ENCODE results near the gene NUP214.
"Not testable (repeated sequence)": the region's sequence is repeated elsewhere in the genome, so short reads cannot be mapped to it uniquely, and the experiment has no call there.

Gene NUP214

GRCh38 chr9:131096269-131097125 is 28.9 kb upstream of the NUP214 start, which contains the start of gene AIF1L:
AIF1L (plus strand) TSS chr9:131096531; CDS start chr9:131096630, 99 bp downstream.
- no peak for DNase-seq (ENCODE audit: low read depth)

- DNase-seq (ENCODE audit: low read depth) = no peak
Measured at GRCh38 chr9:131097126-131097947, 28.0 kb upstream of the NUP214 start.

- no peak for DNase-seq (ENCODE audit: low read depth)
Measured at GRCh38 chr9:131097948-131098278, 27.5 kb upstream of the NUP214 start.

GRCh38 chr9:131098391-131099101 is 26.8 kb upstream of the NUP214 start:
- DNase-seq (ENCODE audit: low read depth) = no peak

- DNase-seq (ENCODE audit: low read depth) = no peak
Measured at GRCh38 chr9:131099102-131099606, 26.2 kb upstream of the NUP214 start.

- DNase-seq (ENCODE audit: low read depth) = not testable (repeated sequence)
Measured at GRCh38 chr9:131099845-131100244, 25.5 kb upstream of the NUP214 start.

- no peak for DNase-seq (ENCODE audit: low read depth)
Measured at GRCh38 chr9:131100445-131100844, 24.9 kb upstream of the NUP214 start.

- no peak for DNase-seq (ENCODE audit: low read depth)
Measured at GRCh38 chr9:131101207-131101964, 24.0 kb upstream of the NUP214 start.

GRCh38 chr9:131103024-131103423 is 22.4 kb upstream of the NUP214 start:
- DNase-seq (ENCODE audit: low read depth) = no peak

GRCh38 chr9:131103535-131103934 is 21.9 kb upstream of the NUP214 start:
- no peak for DNase-seq (ENCODE audit: low read depth)

- DNase-seq (ENCODE audit: low read depth) = no peak
Measured at GRCh38 chr9:131104016-131104740, 21.2 kb upstream of the NUP214 start.

- DNase-seq (ENCODE audit: low read depth) = no peak
Measured at GRCh38 chr9:131105952-131106351, 19.4 kb upstream of the NUP214 start.

GRCh38 chr9:131107760-131108159 is 17.6 kb upstream of the NUP214 start:
- no peak for DNase-seq (ENCODE audit: low read depth)

GRCh38 chr9:131111186-131111853 is 14.1 kb upstream of the NUP214 start:
- DNase-seq (ENCODE audit: low read depth) = no peak

- DNase-seq (ENCODE audit: low read depth) = no peak
Measured at GRCh38 chr9:131111854-131112311, 13.5 kb upstream of the NUP214 start.

- no peak for DNase-seq (ENCODE audit: low read depth)
Measured at GRCh38 chr9:131112374-131113154, 12.8 kb upstream of the NUP214 start.

GRCh38 chr9:131113655-131114054 is 11.7 kb upstream of the NUP214 start:
- no peak for DNase-seq (ENCODE audit: low read depth)

GRCh38 chr9:131114084-131114535 is 11.3 kb upstream of the NUP214 start:
- no peak for DNase-seq (ENCODE audit: low read depth)

- DNase-seq (ENCODE audit: low read depth) = not testable (repeated sequence)
Measured at GRCh38 chr9:131115360-131115742, 10.0 kb upstream of the NUP214 start.

Data from CMK (cell line).